Right ventricle myocardium inferior (tissue), 1 donor: Measurements from ENCODE around the gene CENPS. TPM values are rescaled to one million over a fixed set of nuclear protein-coding genes. Genes with fewer than 3 reads are reported as not detected.

Source experiments
- ATAC-seq: fragments of 200-7000 bp; cut with Tn5 transposase; one replicate; pipeline ENCODE4 v1.9.1; 2020; ENCODE audit warnings: mild to moderate bottlenecking, moderate library complexity
- DNase-seq: peaks from one replicate; pipeline ENCODE4 v3.0.0; 2021; ENCODE audit errors: missing footprints
- intact Hi-C: fragments of 100-400 bp; cut with DNase I; formaldehyde crosslinking; loops from one replicate; pipeline ENCODE4 v1.11.0; 2022
- total RNA-seq: library from RNA; stranded (reverse); fragmentation: NEBNext Ultra II Directional; extraction: Animal tissue kit (Norgen Biotek cat#: 25700); gene quantifications from one replicate; pipeline ENCODE4 v1.2.1, GENCODE V29; 2021
- donor health status: DM: no; HTN: yes; CAD: no; lungs with severe emphysema.

CENPS gene
- total RNA-seq, 1 donor from 2014 or later, result 7.6 TPM

- intact Hi-C loops, result no loop called here
- DNase-seq (peak; percentile 93), ATAC-seq (peak; percentile 93)
These were observed 44.6 kb downstream of the CENPS start, which contains the start of gene PEX14 for GRCh38 chr1:10474613-10475507. Gene PEX14, plus strand, starts transcription at chr1:10474950. Its CDS starts 17 bp downstream, at chr1:10474967.

GRCh38 chr1:10475510-10475909, 45.3 kb downstream of the CENPS start:
- intact Hi-C loops, result no loop called here
- ATAC-seq, result no peak
- no peak for DNase-seq

GRCh38 chr1:10479296-10479695, 49.1 kb downstream of the CENPS start:
- DNase-seq, result no peak
- ATAC-seq, result no peak
- intact Hi-C loops, result no loop called here

GRCh38 chr1:10480614-10481013, 50.4 kb downstream of the CENPS start:
- DNase-seq (no peak), ATAC-seq (no peak)
- intact Hi-C loops, result no loop called here

- no peak for DNase-seq
- no peak for ATAC-seq
- intact Hi-C loops, result no loop called here
These were observed 54.3 kb downstream of the CENPS start for GRCh38 chr1:10484521-10484920.

- ATAC-seq (no peak), DNase-seq (no peak)
- intact Hi-C loops, result loop anchor here (10.0 kb wide), 1 partner anchor 115 kb away; no protein-coding TSS in a partner anchor
These were observed 59.2 kb downstream of the CENPS start for GRCh38 chr1:10489291-10490055.

GRCh38 chr1:10490286-10490970, 60.2 kb downstream of the CENPS start:
- ATAC-seq (no peak), DNase-seq (no peak)
- intact Hi-C loops, result loop anchor here (10.0 kb wide), 1 partner anchor 116 kb away; no protein-coding TSS in a partner anchor

Other genes starting within 250 kb of the CENPS start
- 70.0 TPM for gene KIF1B, start 219.9 kb upstream of the CENPS start, total RNA-seq
- 42.1 TPM for gene PGD, start 31.4 kb upstream of the CENPS start, total RNA-seq
- gene CORT, start 19.6 kb downstream of the CENPS start, total RNA-seq, result 0.32 TPM
- 24.0 TPM for gene DFFA, start 42.1 kb downstream of the CENPS start, total RNA-seq
- gene PEX14, start 44.5 kb downstream of the CENPS start, total RNA-seq, result 17.8 TPM